Measurements from ENCODE around the gene DGKB. TPM values are rescaled to one million over a fixed set of nuclear protein-coding genes. Genes with fewer than 3 reads are reported as not detected.

DGKB gene
- total RNA-seq, 1 experiment from 2014 or later, result not detected

- Histone ChIP-seq H3K27me3 (ENCODE audit: control insufficient read depth, insufficient read depth, low read length) (no peaks in the 10 kb centered on the region), H3K36me3 (ENCODE audit: control insufficient read depth, insufficient read depth, low read length) (no peaks in the 10 kb centered on the region), H3K9me3 (ENCODE audit: control insufficient read depth, insufficient read depth, low read depth, low read length) (peaks cover 3% of the 10 kb centered on the region; the same call in 1 of the 2 replicates), H3K4me1 (ENCODE audit: control insufficient read depth, insufficient read depth, low read length) (no peaks in the 10 kb centered on the region), H3K27ac (ENCODE audit: low read length) (no peak overlapping the region), H3K4me3 (ENCODE audit: low read depth in 2 of 2, low read length in 2 of 2) (no peak overlapping the region)
- intact Hi-C loops (cut with micrococcal nuclease; ENCODE audit: unreplicated experiment) (no loop called here), in situ Hi-C loops (cut with HindIII; ENCODE audit: low pct_unique_long_range_greater_than_20kb, low sequenced_read_pairs) (no loop called here)
- DNase-seq (ENCODE audit: low read depth, low spot score), result no peak
- CTCF ChIA-PET, result no interaction called here
- TF ChIP-seq POLR2AphosphoS5 (IDR thresholded peaks at IDR 0.05; ENCODE audit: low read depth, low read length), result no peak
- no peak for TF ChIP-seq TCF7L2 (IDR thresholded peaks at IDR 0.05; ENCODE audit: low read depth, low read length)
- TF ChIP-seq CTCF (IDR thresholded peaks at IDR 0.05), result no peak
- TF ChIP-seq REST (IDR thresholded peaks at IDR 0.05; ENCODE audit: insufficient read depth in 1 of 2, low read depth in 2 of 2, low read length in 1 of 2), result no peak
- no peak for TF ChIP-seq SIN3A (IDR thresholded peaks at IDR 0.05; ENCODE audit: borderline replicate concordance, insufficient read depth, low read depth, low read length)
- BruUV-seq (replicated peaks), result no TSS peak
- ATAC-seq, result no peak
- POLR2A ChIA-PET, result no interaction called here
Observed at GRCh38 chr7:14144109-14144508, 758.4 kb downstream of the DGKB start.

- in situ Hi-C loops (cut with HindIII; ENCODE audit: low pct_unique_long_range_greater_than_20kb, low sequenced_read_pairs), result no loop called here
- ATAC-seq, result no peak
Observed at GRCh38 chr7:14137676-14138075, 764.9 kb downstream of the DGKB start.

More at GRCh38 chr7:14137676-14138075, 764.9 kb downstream of the DGKB start:
- Histone ChIP-seq H3K27ac (ENCODE audit: low read length) (no peak overlapping the region), H3K4me1 (ENCODE audit: control insufficient read depth, insufficient read depth, low read length) (no peaks in the 10 kb centered on the region), H3K36me3 (ENCODE audit: control insufficient read depth, insufficient read depth, low read length) (no peaks in the 10 kb centered on the region), H3K9me3 (ENCODE audit: control insufficient read depth, insufficient read depth, low read depth, low read length) (no peaks in the 10 kb centered on the region), H3K27me3 (ENCODE audit: control insufficient read depth, insufficient read depth, low read length) (no peaks in the 10 kb centered on the region), H3K4me3 (ENCODE audit: low read depth in 2 of 2, low read length in 2 of 2) (no peak overlapping the region)
- intact Hi-C loops (cut with micrococcal nuclease; ENCODE audit: unreplicated experiment), result no loop called here
- no TSS peak for BruUV-seq (replicated peaks)
- CTCF ChIA-PET, result no interaction called here
- TF ChIP-seq SIN3A (IDR thresholded peaks at IDR 0.05; ENCODE audit: borderline replicate concordance, insufficient read depth, low read depth, low read length), result no peak
- TF ChIP-seq REST (IDR thresholded peaks at IDR 0.05; ENCODE audit: insufficient read depth in 1 of 2, low read depth in 2 of 2, low read length in 1 of 2), result no peak
- no peak for TF ChIP-seq CTCF (IDR thresholded peaks at IDR 0.05)
- no peak for TF ChIP-seq POLR2AphosphoS5 (IDR thresholded peaks at IDR 0.05; ENCODE audit: low read depth, low read length)
- no peak for TF ChIP-seq TCF7L2 (IDR thresholded peaks at IDR 0.05; ENCODE audit: low read depth, low read length)
- no peak for DNase-seq (ENCODE audit: low read depth, low spot score)
- POLR2A ChIA-PET, result no interaction called here
